HG02973 (cell line): ENCODE results near the gene CBFA2T3.
"Not testable (repeated sequence)": the region's sequence is repeated elsewhere in the genome, so short reads cannot be mapped to it uniquely, and the experiment has no call there.

ENCODE experiments used
- ATAC-seq: cut with Tn5 transposase; IDR thresholded peaks from one replicate; pipeline ENCODE4 v1.9.1; 2021; ENCODE audit warnings: moderate library complexity; ENCODE audit not compliant: unreplicated experiment

CBFA2T3 gene

GRCh38 chr16:89013111-89013510 lies 36.1 kb upstream of the CBFA2T3 start:
- ATAC-seq, result no peak

- ATAC-seq, result no peak
Measured at GRCh38 chr16:89012622-89012995, 35.6 kb upstream of the CBFA2T3 start.

GRCh38 chr16:89011909-89012621 lies 35.1 kb upstream of the CBFA2T3 start:
- ATAC-seq, result no peak

- no peak for ATAC-seq
Measured at GRCh38 chr16:89010210-89010925, 33.4 kb upstream of the CBFA2T3 start.

GRCh38 chr16:89009343-89010209 lies 32.6 kb upstream of the CBFA2T3 start:
- ATAC-seq, result no peak

GRCh38 chr16:89008796-89009195 lies 31.8 kb upstream of the CBFA2T3 start:
- ATAC-seq, result not testable (repeated sequence)

- no peak for ATAC-seq
Measured at GRCh38 chr16:89007371-89008249, 30.6 kb upstream of the CBFA2T3 start.

GRCh38 chr16:89006036-89006752 lies 29.2 kb upstream of the CBFA2T3 start:
- ATAC-seq, result no peak

- ATAC-seq, result no peak
Measured at GRCh38 chr16:89005201-89006035, 28.4 kb upstream of the CBFA2T3 start.

- no peak for ATAC-seq
Measured at GRCh38 chr16:89004209-89004831, 27.3 kb upstream of the CBFA2T3 start.

- ATAC-seq, result no peak
Measured at GRCh38 chr16:89003831-89004208, 26.8 kb upstream of the CBFA2T3 start.

GRCh38 chr16:89002851-89003830 lies 26.1 kb upstream of the CBFA2T3 start:
- ATAC-seq, result no peak

GRCh38 chr16:89002081-89002480 lies 25.1 kb upstream of the CBFA2T3 start:
- ATAC-seq, result not testable (repeated sequence)

- ATAC-seq, result no peak
Measured at GRCh38 chr16:89001117-89002027, 24.4 kb upstream of the CBFA2T3 start.

- no peak for ATAC-seq
Measured at GRCh38 chr16:89000207-89000959, 23.4 kb upstream of the CBFA2T3 start.
